ENCODE results near the gene TBX4.

- no peak for TF ChIP-seq EZH2 (IDR thresholded peaks at IDR 0.05)
- TF ChIP-seq POLR2AphosphoS5 (IDR thresholded peaks at IDR 0.05; ENCODE audit: borderline replicate concordance, low read depth, low read length): no peak
Measured at GRCh38 chr17:61519139-61519538, 66.9 kb downstream of the TBX4 start.
